Measurements from ENCODE around the gene EIF4B. TPM values are rescaled to one million over a fixed set of nuclear protein-coding genes. Genes with fewer than 3 reads are reported as not detected.

EIF4B gene
- total RNA-seq, 4 donors from 2014 or later: 667 to 821 (median 740) TPM

GRCh38 chr12:53082637-53083175, 76.5 kb downstream of the EIF4B start:
- ATAC-seq (no peak), DNase-seq (no peak)
- Histone ChIP-seq H3K36me3 (no peaks in the 10 kb centered on the region), H3K4me3 (no peak overlapping the region), H3K27ac (no peak overlapping the region), H3K9me3 (no peaks in the 10 kb centered on the region), H3K27me3 (no peaks in the 10 kb centered on the region), H3K4me1 (peaks cover 9 to 17% of the 10 kb centered on the region in 2 donors)
- intact Hi-C loops (cut with DNase I; ENCODE audit: low total_unique reads): no loop called here
- no peak for TF ChIP-seq CTCF (IDR thresholded peaks at IDR 0.05 in 4 of 5, conservative IDR thresholded peaks at IDR 0.05 in 1 of 5)
- no peak for TF ChIP-seq POLR2A (IDR thresholded peaks at IDR 0.05)
- in situ Hi-C loops (cut with MboI; ENCODE audit: low sequenced_read_pairs in 4 of 4): no loop called here

- DNase-seq (no peak), ATAC-seq (no peak)
- Histone ChIP-seq H3K9me3 (no peaks in the 10 kb centered on the region), H3K4me1 (no peaks in the 10 kb centered on the region), H3K27me3 (no peaks in the 10 kb centered on the region), H3K36me3 (no peaks in the 10 kb centered on the region), H3K4me3 (no peak overlapping the region), H3K27ac (no peak overlapping the region)
- intact Hi-C loops (cut with DNase I; ENCODE audit: low total_unique reads) (no loop called here), in situ Hi-C loops (cut with MboI; ENCODE audit: low sequenced_read_pairs in 4 of 4) (no loop called here)
- TF ChIP-seq POLR2A (IDR thresholded peaks at IDR 0.05): no peak
- no peak for TF ChIP-seq CTCF (IDR thresholded peaks at IDR 0.05 in 4 of 5, conservative IDR thresholded peaks at IDR 0.05 in 1 of 5)
Observed at GRCh38 chr12:53086361-53086760, 80.1 kb downstream of the EIF4B start.

GRCh38 chr12:53090105-53090504, 83.8 kb downstream of the EIF4B start:
- Histone ChIP-seq H3K27me3 (no peaks in the 10 kb centered on the region), H3K27ac (no peak overlapping the region), H3K36me3 (no peaks in the 10 kb centered on the region), H3K4me1 (no peaks in the 10 kb centered on the region), H3K9me3 (no peaks in the 10 kb centered on the region), H3K4me3 (no peak overlapping the region)
- TF ChIP-seq CTCF (IDR thresholded peaks at IDR 0.05 in 4 of 5, conservative IDR thresholded peaks at IDR 0.05 in 1 of 5) (no peak), POLR2A (IDR thresholded peaks at IDR 0.05) (no peak)
- DNase-seq (no peak), ATAC-seq (no peak)
- in situ Hi-C loops (cut with MboI; ENCODE audit: low sequenced_read_pairs in 4 of 4) (no loop called here), intact Hi-C loops (cut with DNase I; ENCODE audit: low total_unique reads) (no loop called here)

- TF ChIP-seq CTCF (IDR thresholded peaks at IDR 0.05 in 4 of 5, conservative IDR thresholded peaks at IDR 0.05 in 1 of 5) (no peak), POLR2A (IDR thresholded peaks at IDR 0.05) (no peak)
- no peaks in the 10 kb centered on the region for H3K27me3 ChIP-seq
- DNase-seq (no peak), ATAC-seq (no peak)
- intact Hi-C loops (cut with DNase I; ENCODE audit: low total_unique reads): no loop called here
- no peak overlapping the region for H3K27ac ChIP-seq
- no peaks in the 10 kb centered on the region for H3K36me3 ChIP-seq
- in situ Hi-C loops (cut with MboI; ENCODE audit: low sequenced_read_pairs in 4 of 4): no loop called here
- no peak overlapping the region for H3K4me3 ChIP-seq
- H3K4me1 ChIP-seq: no peaks in the 10 kb centered on the region
- no peaks in the 10 kb centered on the region for H3K9me3 ChIP-seq
Observed at GRCh38 chr12:53090554-53090953, 84.3 kb downstream of the EIF4B start.

GRCh38 chr12:53091756-53092155, 85.5 kb downstream of the EIF4B start:
- H3K27ac ChIP-seq: no peak overlapping the region
- no peaks in the 10 kb centered on the region for H3K27me3 ChIP-seq
- intact Hi-C loops (cut with DNase I; ENCODE audit: low total_unique reads) (no loop called here), in situ Hi-C loops (cut with MboI; ENCODE audit: low sequenced_read_pairs in 4 of 4) (no loop called here)
- no peaks in the 10 kb centered on the region for H3K9me3 ChIP-seq
- TF ChIP-seq POLR2A (IDR thresholded peaks at IDR 0.05) (no peak), CTCF (IDR thresholded peaks at IDR 0.05 in 4 of 5, conservative IDR thresholded peaks at IDR 0.05 in 1 of 5) (no peak)
- ATAC-seq (no peak), DNase-seq (no peak)
- H3K4me1 ChIP-seq: peaks cover 0 to 6% of the 10 kb centered on the region in 2 donors
- H3K4me3 ChIP-seq: no peak overlapping the region
- no peaks in the 10 kb centered on the region for H3K36me3 ChIP-seq

All from gastrocnemius medialis (tissue), 4 donors.